ENCODE data around the gene MRPS10.
"Not testable (repeated sequence)": the region's sequence is repeated elsewhere in the genome, so short reads cannot be mapped to it uniquely, and the experiment has no call there.

MRPS10 gene

GRCh38 chr6:42221546-42221945, 3.9 kb upstream of the MRPS10 start:
- DNase-seq = no peak
- in situ Hi-C loops (cut with HindIII; ENCODE audit: low pct_ligation_motif_present, low pct_unique_long_range_greater_than_20kb, low sequenced_read_pairs) = no loop called here

GRCh38 chr6:42220807-42221206, 3.1 kb upstream of the MRPS10 start:
- DNase-seq = no peak
- in situ Hi-C loops (cut with HindIII; ENCODE audit: low pct_ligation_motif_present, low pct_unique_long_range_greater_than_20kb, low sequenced_read_pairs) = no loop called here

- no peak for DNase-seq
- in situ Hi-C loops (cut with HindIII; ENCODE audit: low pct_ligation_motif_present, low pct_unique_long_range_greater_than_20kb, low sequenced_read_pairs) = no loop called here
Observed at GRCh38 chr6:42217157-42217518, 523 bp downstream of the MRPS10 start.

GRCh38 chr6:42216495-42216894, 1.2 kb downstream of the MRPS10 start:
- DNase-seq; in situ Hi-C loops (cut with HindIII; ENCODE audit: low pct_ligation_motif_present, low pct_unique_long_range_greater_than_20kb, low sequenced_read_pairs): not testable (repeated sequence)

GRCh38 chr6:42212442-42212841, 5.2 kb downstream of the MRPS10 start:
- DNase-seq = no peak
- in situ Hi-C loops (cut with HindIII; ENCODE audit: low pct_ligation_motif_present, low pct_unique_long_range_greater_than_20kb, low sequenced_read_pairs) = no loop called here

GRCh38 chr6:42211726-42212125, 5.9 kb downstream of the MRPS10 start:
- DNase-seq = no peak
- in situ Hi-C loops (cut with HindIII; ENCODE audit: low pct_ligation_motif_present, low pct_unique_long_range_greater_than_20kb, low sequenced_read_pairs) = no loop called here

- in situ Hi-C loops (cut with HindIII; ENCODE audit: low pct_ligation_motif_present, low pct_unique_long_range_greater_than_20kb, low sequenced_read_pairs) = no loop called here
Observed at GRCh38 chr6:42210551-42210950, 7.1 kb downstream of the MRPS10 start.

GRCh38 chr6:42207559-42207958, 10.1 kb downstream of the MRPS10 start:
- in situ Hi-C loops (cut with HindIII; ENCODE audit: low pct_ligation_motif_present, low pct_unique_long_range_greater_than_20kb, low sequenced_read_pairs); DNase-seq: not testable (repeated sequence)

More at GRCh38 chr6:42210551-42210950, 7.1 kb downstream of the MRPS10 start:
- DNase-seq = no peak

GRCh38 chr6:42204768-42205282, 12.8 kb downstream of the MRPS10 start:
- DNase-seq = no peak
- in situ Hi-C loops (cut with HindIII; ENCODE audit: low pct_ligation_motif_present, low pct_unique_long_range_greater_than_20kb, low sequenced_read_pairs) = no loop called here

GRCh38 chr6:42203183-42203582, 14.5 kb downstream of the MRPS10 start:
- DNase-seq = no peak
- in situ Hi-C loops (cut with HindIII; ENCODE audit: low pct_ligation_motif_present, low pct_unique_long_range_greater_than_20kb, low sequenced_read_pairs) = no loop called here

GRCh38 chr6:42202131-42202915, 15.3 kb downstream of the MRPS10 start:
- in situ Hi-C loops (cut with HindIII; ENCODE audit: low pct_ligation_motif_present, low pct_unique_long_range_greater_than_20kb, low sequenced_read_pairs); DNase-seq: not testable (repeated sequence)

- no peak for DNase-seq
- in situ Hi-C loops (cut with HindIII; ENCODE audit: low pct_ligation_motif_present, low pct_unique_long_range_greater_than_20kb, low sequenced_read_pairs) = no loop called here
Observed at GRCh38 chr6:42201382-42201781, 16.3 kb downstream of the MRPS10 start.

- DNase-seq = peak; percentile 73
- in situ Hi-C loops (cut with HindIII; ENCODE audit: low pct_ligation_motif_present, low pct_unique_long_range_greater_than_20kb, low sequenced_read_pairs) = no loop called here
Observed at GRCh38 chr6:42200035-42200434, 17.6 kb downstream of the MRPS10 start.

GRCh38 chr6:42199106-42199981, 18.3 kb downstream of the MRPS10 start:
- in situ Hi-C loops (cut with HindIII; ENCODE audit: low pct_ligation_motif_present, low pct_unique_long_range_greater_than_20kb, low sequenced_read_pairs) = no loop called here
- peak; percentile 93 for DNase-seq

- in situ Hi-C loops (cut with HindIII; ENCODE audit: low pct_ligation_motif_present, low pct_unique_long_range_greater_than_20kb, low sequenced_read_pairs) = no loop called here
- no peak for DNase-seq
Observed at GRCh38 chr6:42197555-42198362, 19.9 kb downstream of the MRPS10 start.

- in situ Hi-C loops (cut with HindIII; ENCODE audit: low pct_ligation_motif_present, low pct_unique_long_range_greater_than_20kb, low sequenced_read_pairs) = no loop called here
- no peak for DNase-seq
Observed at GRCh38 chr6:42195415-42195814, 22.2 kb downstream of the MRPS10 start.

GRCh38 chr6:42194056-42194455, 23.6 kb downstream of the MRPS10 start:
- in situ Hi-C loops (cut with HindIII; ENCODE audit: low pct_ligation_motif_present, low pct_unique_long_range_greater_than_20kb, low sequenced_read_pairs) = no loop called here
- no peak for DNase-seq

GRCh38 chr6:42193491-42193894, 24.2 kb downstream of the MRPS10 start:
- peak; percentile 70 for DNase-seq
- in situ Hi-C loops (cut with HindIII; ENCODE audit: low pct_ligation_motif_present, low pct_unique_long_range_greater_than_20kb, low sequenced_read_pairs) = no loop called here

GRCh38 chr6:42192385-42192784, 25.3 kb downstream of the MRPS10 start:
- DNase-seq = peak; percentile 30
- in situ Hi-C loops (cut with HindIII; ENCODE audit: low pct_ligation_motif_present, low pct_unique_long_range_greater_than_20kb, low sequenced_read_pairs) = not testable (repeated sequence)
